H1 (cell line): ENCODE results near the gene ANKMY2. TPM values are rescaled to one million over a fixed set of nuclear protein-coding genes. Genes with fewer than 3 reads are reported as not detected.

Experiments used
- CTCF ChIA-PET: fragments of 300-600 bp; sonication (Branson Sonifier 250); formaldehyde crosslinking; loops from one replicate; lab custom pipeline; 2021; ENCODE audit not compliant: partially characterized antibody; lab: Charles Lee
- POLR2A ChIA-PET: fragments of 300-600 bp; sonication (Branson Sonifier 250); formaldehyde crosslinking; loops from one replicate; lab custom pipeline; 2021; ENCODE audit warnings: inconsistent platforms; ENCODE audit not compliant: partially characterized antibody; lab: Charles Lee
- DNase-seq, 2 experiments: peaks; one replicate each; pipeline versions ENCODE4 v3.0.0 to v3.0.0-alpha.2; 2010 to 2022; ENCODE audit warnings: low spot score in 2 of 2, low read depth in 1 of 2, mixed read lengths in 1 of 2
- FAIRE-seq: peaks from 2 replicates; lab custom pipeline; 2011; peaks lifted over from hg19 to GRCh38; lab: Jason Lieb, UNC
- H2AFZ ChIP-seq: 2 replicates; pipeline ENCODE4 v1.8.1; 2012; ENCODE audit warnings: low read length, inconsistent platforms
- H2AK5ac ChIP-seq: 2 replicates; pipeline ENCODE4 v1.6.1; 2013; ENCODE audit warnings: low read depth, low read length
- H2BK120ac ChIP-seq: replicated peaks from 2 replicates; pipeline ENCODE3; 2013; ENCODE audit warnings: low read depth, low read length, inconsistent platforms
- H2BK12ac ChIP-seq: 2 replicates; pipeline ENCODE4 v1.6.1; 2013; ENCODE audit warnings: low read depth, low read length
- H2BK15ac ChIP-seq: 2 replicates; pipeline ENCODE4 v1.6.1; 2013; ENCODE audit warnings: low read length
- H2BK20ac ChIP-seq: 2 replicates; pipeline ENCODE4 v1.6.1; 2013; ENCODE audit warnings: low read length
- H2BK5ac ChIP-seq: 2 replicates; pipeline ENCODE4 v1.6.1; 2013; ENCODE audit warnings: low read depth, low read length
- H3K14ac ChIP-seq: 2 replicates; pipeline ENCODE4 v1.6.1; 2013; ENCODE audit warnings: inconsistent platforms; ENCODE audit not compliant: insufficient read length
- H3K18ac ChIP-seq: 2 replicates; pipeline ENCODE4 v1.6.1; 2013; ENCODE audit warnings: low read length; ENCODE audit errors: extremely low read depth
- H3K23ac ChIP-seq: 2 replicates; pipeline ENCODE4 v1.6.1; 2013; ENCODE audit warnings: inconsistent platforms; ENCODE audit not compliant: insufficient read length
- H3K23me2 ChIP-seq: 2 replicates; pipeline ENCODE4 v1.6.1; 2013; ENCODE audit warnings: low read depth, low read length
- H3K27ac ChIP-seq: 2 replicates; pipeline ENCODE4 v1.6.1; 2011; ENCODE audit warnings: low read depth, low read length, inconsistent platforms
- H3K27me3 ChIP-seq, 4 experiments: replicated peaks in 1 of 4; 1 replicate in 1 of 4; 2 replicates in 3 of 4; pipeline versions ENCODE4 v1.6.1 to v1.8.1; 2011 to 2013; ENCODE audit warnings: low read length in 3 of 4, mild to moderate bottlenecking in 3 of 4, inconsistent platforms in 2 of 4, mixed read lengths in 2 of 4, moderate library complexity in 1 of 4; ENCODE audit not compliant: control insufficient read depth in 3 of 4, insufficient read depth in 3 of 4; ENCODE audit errors: extremely low read depth in 1 of 4
- H3K36me3 ChIP-seq, 4 experiments: 2 replicates each; pipeline versions ENCODE4 v1.6.1 to v1.8.1; 2011 to 2013; ENCODE audit warnings: mild to moderate bottlenecking in 4 of 4, low read length in 3 of 4, moderate library complexity in 2 of 4, control low read depth in 1 of 4, inconsistent platforms in 1 of 4; ENCODE audit not compliant: insufficient read depth in 4 of 4, control insufficient read depth in 2 of 4
- H3K4ac ChIP-seq: replicated peaks from 2 replicates; pipeline ENCODE3; 2013; ENCODE audit warnings: low read length, low read depth, mixed read lengths, inconsistent platforms; ENCODE audit not compliant: insufficient read length
- H3K4me1 ChIP-seq, 4 experiments: replicated peaks in 1 of 4; 1 replicate in 1 of 4; 2 replicates in 3 of 4; pipeline versions ENCODE4 v1.6.1 to v1.8.1; 2011 to 2013; ENCODE audit warnings: low read length in 3 of 4, inconsistent platforms in 2 of 4, mixed read lengths in 1 of 4; ENCODE audit not compliant: insufficient read depth in 4 of 4, control insufficient read depth in 3 of 4
- H3K4me2 ChIP-seq, 2 experiments: 2 replicates each; pipeline versions ENCODE4 v1.6.1 to v1.8.1; 2011 to 2013; ENCODE audit warnings: low read depth in 2 of 2, low read length in 2 of 2, control low read depth in 1 of 2, inconsistent platforms in 1 of 2, mild to moderate bottlenecking in 1 of 2; ENCODE audit not compliant: insufficient read depth in 1 of 2
- H3K4me3 ChIP-seq, 4 experiments: fragments of 200-600, 300-600 bp in 1 of 4; sonication (generic), shearing (Covaris generic), sonication (Bioruptor Twin) in 1 of 4; 2 replicates each; pipeline versions ENCODE4 v1.5.1 to v1.8.1; 2011 to 2016; ENCODE audit warnings: low read length in 4 of 4, low read depth in 3 of 4, control low read depth in 2 of 4, inconsistent platforms in 2 of 4, mild to moderate bottlenecking in 2 of 4, mixed read lengths in 1 of 4, moderate library complexity in 1 of 4; ENCODE audit not compliant: insufficient read depth in 2 of 4; ENCODE audit errors: extremely low read depth in 1 of 4
- H3K56ac ChIP-seq: replicated peaks from 2 replicates; pipeline ENCODE3; 2013; ENCODE audit warnings: low read depth, mild to moderate bottlenecking, mixed read lengths, low read length, inconsistent platforms; ENCODE audit not compliant: insufficient read length
- H3K79me1 ChIP-seq: 2 replicates; pipeline ENCODE4 v1.6.1; 2013; ENCODE audit warnings: low read depth, low read length, control low read depth
- H3K79me2 ChIP-seq, 2 experiments: 2 replicates each; pipeline versions ENCODE4 v1.6.1 to v1.8.1; 2012 to 2013; ENCODE audit warnings: low read length in 2 of 2, mild to moderate bottlenecking in 2 of 2, inconsistent platforms in 1 of 2; ENCODE audit not compliant: insufficient read depth in 2 of 2, control insufficient read depth in 1 of 2
- H3K9ac ChIP-seq, 4 experiments: replicated peaks in 1 of 4; 1 replicate in 1 of 4; 2 replicates in 3 of 4; pipeline versions ENCODE4 v1.6.1 to v1.8.1; 2011 to 2013; ENCODE audit warnings: low read depth in 3 of 4, low read length in 3 of 4, control low read depth in 2 of 4, mild to moderate bottlenecking in 2 of 4, moderate library complexity in 2 of 4, inconsistent platforms in 1 of 4; ENCODE audit errors: extremely low read depth in 1 of 4
- H3K9me3 ChIP-seq, 2 experiments: 2 replicates each; pipeline versions ENCODE4 v1.6.1 to v1.8.1; 2012 to 2013; ENCODE audit warnings: mild to moderate bottlenecking in 2 of 2, moderate library complexity in 2 of 2, control low read depth in 1 of 2, inconsistent platforms in 1 of 2, low read depth in 1 of 2, low read length in 1 of 2, mixed read lengths in 1 of 2; ENCODE audit not compliant: insufficient read depth in 2 of 2
- H4K20me1 ChIP-seq, 2 experiments: replicated peaks in 1 of 2; 2 replicates each; pipeline versions ENCODE3 to v1.8.1; 2011 to 2013; ENCODE audit warnings: inconsistent platforms in 2 of 2, low read length in 2 of 2, mild to moderate bottlenecking in 1 of 2; ENCODE audit not compliant: insufficient read depth in 2 of 2, control insufficient read depth in 1 of 2
- H4K5ac ChIP-seq: 2 replicates; pipeline ENCODE4 v1.6.1; 2013; ENCODE audit warnings: low read length, low read depth, mixed read lengths, inconsistent platforms; ENCODE audit not compliant: insufficient read length
- H4K8ac ChIP-seq: 2 replicates; pipeline ENCODE4 v1.8.0; 2013; ENCODE audit warnings: mild to moderate bottlenecking, moderate library complexity, low read length, inconsistent platforms; ENCODE audit not compliant: insufficient read depth; ENCODE audit errors: extremely low read depth
- H4K91ac ChIP-seq: replicated peaks from 2 replicates; pipeline ENCODE3; 2013; ENCODE audit warnings: low read length, mixed read lengths, inconsistent platforms; ENCODE audit not compliant: insufficient read length
- ATF2 ChIP-seq: IDR thresholded peaks from 2 replicates; pipeline ENCODE4 v1.6.1; 2012; ENCODE audit warnings: low read length, inconsistent platforms
- CBX5 ChIP-seq: fragments of 300-800, 300-1000 bp; sonication (generic); IDR thresholded peaks from 2 replicates; pipeline ENCODE4 v1.7.1; 2016; ENCODE audit warnings: antibody characterized with exemption, low read length, low read depth
- EP300 ChIP-seq, 2 experiments: IDR thresholded peaks; 1 replicate in 1 of 2; 2 replicates in 1 of 2; pipeline ENCODE4 v1.6.1; 2011 to 2012; ENCODE audit warnings: low read depth in 2 of 2, low read length in 2 of 2, mild to moderate bottlenecking in 2 of 2, borderline replicate concordance in 1 of 2, inconsistent platforms in 1 of 2, moderate library complexity in 1 of 2
- HDAC2 ChIP-seq, 2 experiments: fragments of 300-600 bp in 1 of 2; sonication (generic) in 1 of 2; IDR thresholded peaks; 2 replicates each; pipeline ENCODE4 v1.6.1; 2011 to 2012; ENCODE audit warnings: low read depth in 2 of 2, low read length in 2 of 2, mild to moderate bottlenecking in 2 of 2, moderate library complexity in 2 of 2, borderline replicate concordance in 1 of 2, inconsistent platforms in 1 of 2
- JUN ChIP-seq: IDR thresholded peaks from 2 replicates; pipeline ENCODE4 v1.6.1; 2011; ENCODE audit warnings: low read depth, mild to moderate bottlenecking, improper control_type of control experiment, low read length
- RBBP5 ChIP-seq: IDR thresholded peaks from 2 replicates; pipeline ENCODE4 v1.7.1; 2012; ENCODE audit warnings: low read depth, mild to moderate bottlenecking, inconsistent platforms, low read length, moderate library complexity, borderline replicate concordance
- SIRT6 ChIP-seq: IDR thresholded peaks from one replicate; pipeline ENCODE4 v1.7.1; 2012; ENCODE audit warnings: low read length, inconsistent platforms
- SIX5 ChIP-seq: IDR thresholded peaks from 2 replicates; pipeline ENCODE4 v1.6.1; 2011; ENCODE audit warnings: mild to moderate bottlenecking, low read depth, low read length
- TAF7 ChIP-seq: optimal IDR thresholded peaks from 2 replicates; pipeline ENCODE3; 2011; ENCODE audit warnings: low read depth, mild to moderate bottlenecking, inconsistent platforms, low read length, moderate library complexity, borderline replicate concordance
- WGBS, 2 experiments: shearing (Covaris generic) in 1 of 2; methylation state at CpG; one replicate each; pipeline versions ENCODE4 v1.1.6 to v1.1.7; 2013 to 2015; ENCODE audit warnings: low lambda C conversion rate in 2 of 2, mixed read lengths in 2 of 2, inconsistent platforms in 1 of 2, low coverage in 1 of 2, missing lambda C conversion rate in 1 of 2; ENCODE audit not compliant: insufficient replicate concordance in 2 of 2, insufficient coverage in 1 of 2, insufficient read length in 1 of 2; ENCODE audit errors: extremely low coverage in 1 of 2, missing lambda C conversion rate in 1 of 2; 5-methylcytosine and 5-hydroxymethylcytosine counted together
- polyA plus RNA-seq, 7 experiments: library from polyadenylated mRNA; depleted of rRNA in 3 of 7; stranded (reverse) in 5 of 7; unstranded in 2 of 7; fragments of >200 nt in 5 of 7; fragments of 200-250 nt in 2 of 7; gene quantifications; 1 replicate in 5 of 7; 2 replicates in 1 of 7; 4 replicates in 1 of 7; pipeline versions ENCODE4 v1.2.1 to v1.2.3, GENCODE V29; 2011 to 2013; ENCODE audit warnings: missing spikeins in 2 of 7, mixed read lengths in 2 of 7
- total RNA-seq: library from RNA; stranded (reverse); fragmentation: NEBNext Ultra II Directional; extraction: Animal tissue kit (Norgen Biotek cat#: 25700); gene quantifications from 2 replicates; pipeline ENCODE4 v1.2.1, GENCODE V29; 2021

ANKMY2 gene
- total and polyA plus RNA-seq, 2 of the 8 experiments (the other 6 are each of a cell fraction or from before 2014, with no cell fraction given), result 5.2 to 9.3 TPM

GRCh38 chr7:16616542-16616941 lies 29.0 kb downstream of the ANKMY2 start:
- no peak overlapping the region for H3K9ac ChIP-seq
- H3K4ac ChIP-seq, result no peak overlapping the region
- no peak overlapping the region for H2BK20ac ChIP-seq
- no peaks in the 10 kb centered on the region for H3K36me3 ChIP-seq
- no peak overlapping the region for H4K91ac ChIP-seq
- H3K79me1 ChIP-seq, result no peaks in the 10 kb centered on the region
- no peak overlapping the region for H3K14ac ChIP-seq
- no peak for FAIRE-seq
- H3K4me1 ChIP-seq, result peaks cover 0 to 5% (median 2%) of the 10 kb centered on the region in 4 experiments; a peak in 2 of 7 replicates
- no peak overlapping the region for H4K5ac ChIP-seq
- no peak overlapping the region for H2AK5ac ChIP-seq
- H3K27me3 ChIP-seq, result no peaks in the 10 kb centered on the region
- H3K4me3 ChIP-seq, result no peak overlapping the region
- CTCF ChIA-PET, result interaction anchor here (1.1 kb wide), 1 partner anchor 304 kb away, joined by 3 read pairs; no protein-coding TSS in a partner anchor
- H3K27ac ChIP-seq, result no peak overlapping the region
- 80% methylated on average over 17 of the region's 18 CpGs; no CpG with 5 or more reads in 1 of the 2 experiments for WGBS, 2 experiments
- H3K9me3 ChIP-seq, result no peaks in the 10 kb centered on the region
- H3K23me2 ChIP-seq, result no peaks in the 10 kb centered on the region
- peak in 1 of 2 experiments; percentile 54 for DNase-seq
- no peak overlapping the region for H3K56ac ChIP-seq
- H2BK5ac ChIP-seq, result no peak overlapping the region
- no peak overlapping the region for H2BK120ac ChIP-seq
- TF ChIP-seq ATF2, result no peak
- no peak for TF ChIP-seq TAF7
- no peak for TF ChIP-seq RBBP5
- no peak for TF ChIP-seq CBX5
- no peak for TF ChIP-seq SIX5
- TF ChIP-seq EP300 (IDR thresholded peaks at IDR 0.05; ENCODE audit: borderline replicate concordance in 1 of 2, low read depth in 2 of 2, low read length in 2 of 2), result no peak
- no peak for TF ChIP-seq HDAC2 (IDR thresholded peaks at IDR 0.05; ENCODE audit: borderline replicate concordance in 1 of 2, low read depth in 2 of 2, low read length in 2 of 2)
- no peak for TF ChIP-seq SIRT6
- TF ChIP-seq JUN, result no peak
- H3K18ac ChIP-seq, result no peak overlapping the region
- no peak overlapping the region; the same call in 1 of the 2 replicates for H4K8ac ChIP-seq
- H3K4me2 ChIP-seq, result no peak overlapping the region
- no peaks in the 10 kb centered on the region for H4K20me1 ChIP-seq
- no peak overlapping the region for H2AFZ ChIP-seq
- H3K23ac ChIP-seq, result no peak overlapping the region
- POLR2A ChIA-PET, result interaction anchor here (0.7 kb wide), 1 partner anchor 29 kb away, joined by 3 read pairs; the partner anchor contains the start of gene ANKMY2
- H3K79me2 ChIP-seq, result no peaks in the 10 kb centered on the region
- H2BK12ac ChIP-seq, result no peak overlapping the region
- H2BK15ac ChIP-seq, result no peak overlapping the region
